ENCODE results near the gene DDB1. TPM values are rescaled to one million over a fixed set of nuclear protein-coding genes. Genes with fewer than 3 reads are reported as not detected.

The DDB1 gene
- 100 to 1,000 TPM; 244 to 251 TPM for total RNA-seq
- polyA plus RNA-seq (2013, experiment 1 of 2), result 177 TPM
- 161 TPM for polyA plus RNA-seq (2013, experiment 2 of 2)
- long read RNA-seq, experiment 1, full-length matches to known transcripts, result 34 of 123 reads
- long read RNA-seq, experiment 1, partial matches to known transcripts, result 47 of 123 reads
- long read RNA-seq, experiment 1, other reads (novel, unspliced or antisense), result 42 of 123 reads
- long read RNA-seq, experiment 2, full-length matches to known transcripts, result 527 of 672 reads
- long read RNA-seq, experiment 2, partial matches to known transcripts, result 103 of 672 reads
- long read RNA-seq, experiment 2, other reads (novel, unspliced or antisense), result 42 of 672 reads
- long read RNA-seq, experiment 3, full-length matches to known transcripts, result 1,582 of 1,785 reads
- long read RNA-seq, experiment 3, partial matches to known transcripts, result 109 of 1,785 reads
- long read RNA-seq, experiment 3, other reads (novel, unspliced or antisense), result 94 of 1,785 reads
- long read RNA-seq, experiment 4, full-length matches to known transcripts, result 7 of 20 reads
- long read RNA-seq, experiment 4, partial matches to known transcripts, result 11 of 20 reads
- long read RNA-seq, experiment 4, other reads (novel, unspliced or antisense), result 2 of 20 reads

GRCh38 chr11:61332797-61333549 is at the start of gene DDB1, which contains the start of gene TKFC:
Gene DDB1, minus strand, starts transcription at chr11:61333105. Its CDS starts 137 bp downstream, at chr11:61332968.
Gene TKFC, plus strand, starts transcription at chr11:61333228. Its CDS starts 1,501 bp downstream, at chr11:61334729.
- H3K4me1 Mint-ChIP-seq, result peaks cover 17% of the 10 kb centered on the region
- peaks cover 18% of the 10 kb centered on the region for H3K36me3 Mint-ChIP-seq (ENCODE audit: low read depth)
- Histone ChIP-seq H3K36me3 (ENCODE audit: control insufficient read depth, insufficient read depth, low read length) (peaks cover 26% of the 10 kb centered on the region), H3K9me3 (ENCODE audit: control insufficient read depth, low read length) (no peaks in the 10 kb centered on the region), H3K4me3 (ENCODE audit: low read length) (peak within 1 kb of the TSS; percentile 99), H3K27ac (ENCODE audit: low read depth, low read length) (peak within 1 kb of the TSS; percentile 89), H3K27me3 (ENCODE audit: control insufficient read depth, insufficient read depth, low read length, poor library complexity, severe bottlenecking) (no peaks in the 10 kb centered on the region), H3K9ac (ENCODE audit: extremely low read depth, low read length, poor library complexity, severe bottlenecking) (peak within 1 kb of the TSS; percentile 100), H3K4me1 (ENCODE audit: control insufficient read depth, insufficient read depth, low read length) (peaks cover 5% of the 10 kb centered on the region)
- no peaks in the 10 kb centered on the region for H3K9me3 Mint-ChIP-seq
- TF ChIP-seq, protein P1, sequence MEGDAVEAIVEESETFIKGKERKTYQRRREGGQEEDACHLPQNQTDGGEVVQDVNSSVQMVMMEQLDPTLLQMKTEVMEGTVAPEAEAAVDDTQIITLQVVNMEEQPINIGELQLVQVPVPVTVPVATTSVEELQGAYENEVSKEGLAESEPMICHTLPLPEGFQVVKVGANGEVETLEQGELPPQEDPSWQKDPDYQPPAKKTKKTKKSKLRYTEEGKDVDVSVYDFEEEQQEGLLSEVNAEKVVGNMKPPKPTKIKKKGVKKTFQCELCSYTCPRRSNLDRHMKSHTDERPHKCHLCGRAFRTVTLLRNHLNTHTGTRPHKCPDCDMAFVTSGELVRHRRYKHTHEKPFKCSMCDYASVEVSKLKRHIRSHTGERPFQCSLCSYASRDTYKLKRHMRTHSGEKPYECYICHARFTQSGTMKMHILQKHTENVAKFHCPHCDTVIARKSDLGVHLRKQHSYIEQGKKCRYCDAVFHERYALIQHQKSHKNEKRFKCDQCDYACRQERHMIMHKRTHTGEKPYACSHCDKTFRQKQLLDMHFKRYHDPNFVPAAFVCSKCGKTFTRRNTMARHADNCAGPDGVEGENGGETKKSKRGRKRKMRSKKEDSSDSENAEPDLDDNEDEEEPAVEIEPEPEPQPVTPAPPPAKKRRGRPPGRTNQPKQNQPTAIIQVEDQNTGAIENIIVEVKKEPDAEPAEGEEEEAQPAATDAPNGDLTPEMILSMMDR (conservative IDR thresholded peaks at IDR 0.05), result no peak
- peak within 1 kb of the TSS; percentile 97 for H3K4me3 Mint-ChIP-seq
- 0 to 2% methylated on average over 13 to 81 of the region's 81 CpGs for WGBS, 2 experiments (ENCODE audit: insufficient coverage in 1 of 2, insufficient read length in 1 of 2)
- peak; percentile 99 for DNase-seq
- H3K27ac Mint-ChIP-seq, result peak within 1 kb of the TSS; percentile 99
- H3K27me3 Mint-ChIP-seq (ENCODE audit: insufficient read depth), result no peaks in the 10 kb centered on the region

DNA sequence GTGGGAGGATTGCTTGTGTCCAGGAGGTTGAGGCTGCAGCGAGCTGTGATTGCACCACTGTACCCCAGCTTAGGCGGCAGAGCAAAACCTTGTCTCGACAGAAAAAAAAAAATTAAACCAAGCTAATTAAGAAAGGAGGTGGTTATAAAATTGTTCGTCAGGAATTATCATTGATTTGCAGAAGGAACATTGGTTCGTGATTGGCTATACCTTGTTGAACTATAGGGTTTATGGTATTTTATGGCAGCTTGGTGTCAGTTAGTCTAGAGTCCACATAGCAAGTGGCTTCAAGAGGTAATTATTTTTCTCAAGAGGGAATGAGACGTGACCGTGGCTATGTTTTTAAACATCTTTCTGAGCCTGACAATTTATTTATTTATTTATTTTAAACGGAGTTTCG is 48.0 kb upstream of the DDB1 start:
- Histone ChIP-seq H3K4me1 (ENCODE audit: control insufficient read depth, insufficient read depth, low read length) (no peaks in the 10 kb centered on the region), H3K9ac (ENCODE audit: extremely low read depth, low read length, poor library complexity, severe bottlenecking) (no peak overlapping the region)

More for the DNA sequence above, 48.0 kb upstream of the DDB1 start:
- Histone ChIP-seq H3K36me3 (ENCODE audit: control insufficient read depth, insufficient read depth, low read length) (peaks cover 10% of the 10 kb centered on the region), H3K27ac (ENCODE audit: low read depth, low read length) (no peak overlapping the region), H3K27me3 (ENCODE audit: control insufficient read depth, insufficient read depth, low read length, poor library complexity, severe bottlenecking) (no peaks in the 10 kb centered on the region), H3K9me3 (ENCODE audit: control insufficient read depth, low read length) (peaks cover 11% of the 10 kb centered on the region), H3K4me3 (ENCODE audit: low read length) (no peak overlapping the region)
- no peak overlapping the region for H3K27ac Mint-ChIP-seq
- no peak overlapping the region for H3K4me3 Mint-ChIP-seq
- no peak for DNase-seq
- WGBS, 2 experiments (ENCODE audit: insufficient coverage in 1 of 2, insufficient read length in 1 of 2), result 91 to 96% methylated on average over 6 to 9 of the region's 9 CpGs
- H3K4me1 Mint-ChIP-seq, result no peaks in the 10 kb centered on the region
- TF ChIP-seq, protein P1 (conservative IDR thresholded peaks at IDR 0.05), result no peak
- peaks cover 15% of the 10 kb centered on the region for H3K36me3 Mint-ChIP-seq (ENCODE audit: low read depth)
- H3K9me3 Mint-ChIP-seq, result no peaks in the 10 kb centered on the region
- no peaks in the 10 kb centered on the region for H3K27me3 Mint-ChIP-seq (ENCODE audit: insufficient read depth)
